ENCODE results near the gene MTFP1.

Gene MTFP1

GRCh38 chr22:30425616-30426387 lies at the start of gene MTFP1:
MTFP1 (plus strand) TSS chr22:30425768; CDS start chr22:30425880, 112 bp downstream.
- no peaks in the 10 kb centered on the region for H3K27me3 Mint-ChIP-seq
- no peaks in the 10 kb centered on the region for H3K9me3 Mint-ChIP-seq
- H3K36me3 Mint-ChIP-seq: peaks cover 7% of the 10 kb centered on the region
- peak within 1 kb of the TSS; percentile 98 for H3K4me3 Mint-ChIP-seq
- H3K4me1 Mint-ChIP-seq: peaks cover 55% of the 10 kb centered on the region
- H3K27ac Mint-ChIP-seq: peak within 1 kb of the TSS; percentile 99

DNA sequence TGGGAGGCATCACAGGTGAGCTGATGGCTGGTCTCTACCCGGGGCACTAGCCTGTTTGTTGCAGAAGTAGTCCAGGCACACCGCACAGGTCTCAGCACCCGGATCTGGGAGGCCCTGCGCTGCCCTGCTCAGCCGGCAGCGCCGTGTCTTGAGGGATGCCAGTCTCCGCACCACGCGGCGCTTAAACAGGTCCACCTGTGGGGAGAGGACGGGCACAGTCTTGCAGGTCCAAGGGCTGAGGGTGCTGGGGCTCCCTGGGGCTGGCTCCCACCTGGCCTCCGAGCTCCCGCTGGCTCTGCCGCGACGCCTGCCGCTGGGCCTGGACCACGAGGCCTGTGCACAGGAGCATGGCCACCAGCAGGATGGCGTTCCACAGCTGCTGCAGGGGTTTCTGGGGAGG lies 45.6 kb upstream of the MTFP1 start:
- Mint-ChIP-seq H3K36me3 (no peaks in the 10 kb centered on the region), H3K27me3 (no peaks in the 10 kb centered on the region), H3K9me3 (no peaks in the 10 kb centered on the region), H3K27ac (no peak overlapping the region), H3K4me1 (no peaks in the 10 kb centered on the region), H3K4me3 (no peak overlapping the region)

GRCh38 chr22:30381264-30381663 lies 44.3 kb upstream of the MTFP1 start:
- Mint-ChIP-seq H3K27me3 (no peaks in the 10 kb centered on the region), H3K36me3 (no peaks in the 10 kb centered on the region), H3K27ac (peak overlapping the region; percentile 30), H3K4me3 (no peak overlapping the region), H3K9me3 (no peaks in the 10 kb centered on the region), H3K4me1 (peaks cover 2% of the 10 kb centered on the region)

GRCh38 chr22:30382340-30382739 lies 43.2 kb upstream of the MTFP1 start:
- H3K4me1 Mint-ChIP-seq: peaks cover 5% of the 10 kb centered on the region
- H3K4me3 Mint-ChIP-seq: no peak overlapping the region
- H3K27me3 Mint-ChIP-seq: no peaks in the 10 kb centered on the region
- no peak overlapping the region for H3K27ac Mint-ChIP-seq
- no peaks in the 10 kb centered on the region for H3K9me3 Mint-ChIP-seq
- no peaks in the 10 kb centered on the region for H3K36me3 Mint-ChIP-seq

DNA sequence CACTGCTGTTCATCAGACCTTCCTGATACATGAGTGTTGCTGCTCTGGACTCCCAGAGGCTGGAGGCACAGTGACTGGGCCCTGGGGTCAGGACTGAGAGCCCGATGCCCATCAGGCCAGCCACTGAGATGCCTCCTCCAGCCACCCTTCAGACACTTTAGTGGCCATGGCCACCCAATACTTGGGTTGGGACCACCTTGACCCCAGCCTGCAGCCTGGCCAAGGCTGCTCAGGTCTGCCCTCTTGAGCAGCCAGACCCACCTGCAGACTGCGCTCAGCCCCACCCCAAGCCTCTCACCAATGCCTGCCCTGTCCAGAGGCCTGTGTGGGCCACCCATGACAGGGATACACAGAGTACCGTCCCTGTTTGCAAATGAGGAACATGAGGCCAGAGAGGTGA lies 42.5 kb upstream of the MTFP1 start:
- H3K27me3 Mint-ChIP-seq: no peaks in the 10 kb centered on the region
- no peaks in the 10 kb centered on the region for H3K9me3 Mint-ChIP-seq
- H3K4me3 Mint-ChIP-seq: no peak overlapping the region
- H3K27ac Mint-ChIP-seq: no peak overlapping the region
- H3K36me3 Mint-ChIP-seq: no peaks in the 10 kb centered on the region
- peaks cover 8% of the 10 kb centered on the region for H3K4me1 Mint-ChIP-seq

- no peak overlapping the region for H3K27ac Mint-ChIP-seq
- H3K9me3 Mint-ChIP-seq: no peaks in the 10 kb centered on the region
- no peaks in the 10 kb centered on the region for H3K27me3 Mint-ChIP-seq
- peak overlapping the region; percentile 61 for H3K4me3 Mint-ChIP-seq
- H3K36me3 Mint-ChIP-seq: no peaks in the 10 kb centered on the region
- H3K4me1 Mint-ChIP-seq: peaks cover 13% of the 10 kb centered on the region
These were observed 39.6 kb upstream of the MTFP1 start for GRCh38 chr22:30385942-30386341.

DNA sequence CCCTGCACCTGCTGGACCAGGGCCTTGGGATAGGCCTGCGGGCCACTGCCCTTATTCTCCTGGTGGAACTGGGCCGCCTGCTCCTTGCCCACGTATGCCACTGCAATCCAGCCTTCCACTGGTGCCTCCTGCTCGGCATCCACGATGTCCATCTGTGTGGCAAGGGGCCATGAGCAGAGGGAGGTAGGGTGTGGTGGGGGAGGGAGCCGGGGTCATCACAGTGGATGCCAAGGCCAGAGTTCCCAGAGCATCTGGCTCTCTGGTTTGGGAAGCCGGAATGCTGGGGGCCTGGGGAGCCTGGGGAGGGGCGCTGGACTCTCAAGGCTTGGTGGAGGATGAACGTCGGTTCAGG lies 39.0 kb upstream of the MTFP1 start:
- no peaks in the 10 kb centered on the region for H3K9me3 Mint-ChIP-seq
- peak overlapping the region; percentile 72 for H3K4me3 Mint-ChIP-seq
- H3K27ac Mint-ChIP-seq: no peak overlapping the region
- no peaks in the 10 kb centered on the region for H3K27me3 Mint-ChIP-seq
- H3K36me3 Mint-ChIP-seq: no peaks in the 10 kb centered on the region
- H3K4me1 Mint-ChIP-seq: peaks cover 19% of the 10 kb centered on the region

DNA sequence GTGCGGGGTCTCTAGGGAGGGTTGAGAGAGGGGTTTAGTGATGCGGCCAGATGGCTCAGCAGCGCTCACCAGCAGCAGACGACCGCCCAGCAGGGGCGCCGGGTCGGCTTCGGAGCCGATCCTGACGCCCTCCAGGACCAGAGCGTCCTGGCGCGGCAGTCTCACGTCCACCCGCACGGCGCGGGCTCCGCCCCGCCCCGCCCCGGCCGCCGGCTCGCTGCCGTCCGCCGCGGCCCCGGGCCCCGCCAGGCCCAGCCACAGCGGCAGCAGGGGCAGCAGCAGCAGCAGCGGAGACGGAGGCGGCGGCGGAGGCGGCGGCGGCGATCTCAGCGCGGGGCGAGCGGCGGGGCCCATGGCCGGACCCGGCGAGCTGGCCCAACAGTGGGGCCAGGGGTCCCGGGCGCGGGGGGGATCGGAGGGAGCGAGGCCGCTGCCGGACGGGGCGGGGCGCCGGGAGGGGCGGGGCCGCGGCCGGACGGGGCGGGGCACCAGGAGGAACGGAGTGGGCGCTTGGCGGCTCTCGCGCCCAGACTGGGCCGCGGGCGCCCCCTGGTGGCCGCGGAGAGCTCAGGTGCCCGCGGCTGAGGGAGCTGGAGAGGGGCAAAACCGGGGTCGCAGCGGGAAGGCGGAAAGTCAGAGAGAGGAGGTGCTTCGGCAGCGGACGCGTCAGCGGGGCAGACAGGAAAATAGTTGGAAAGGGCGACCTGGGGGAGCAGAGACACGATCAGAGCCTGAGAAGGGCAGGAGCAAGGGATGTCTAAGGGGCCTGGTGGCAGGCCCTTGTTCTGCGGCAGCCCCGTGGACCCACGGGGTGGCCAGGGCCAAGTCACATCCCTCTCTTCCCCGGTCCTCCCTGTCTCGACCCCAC lies 38.4 kb upstream of the MTFP1 start, which contains the start of gene RNF215:
TSS of gene RNF215 (minus strand) at position 452 of the 868 bp plus-strand sequence. CDS start at position 354, 98 bp downstream.
- peak within 1 kb of the TSS; percentile 92 for H3K27ac Mint-ChIP-seq
- H3K4me1 Mint-ChIP-seq: peaks cover 25% of the 10 kb centered on the region
- no peaks in the 10 kb centered on the region for H3K36me3 Mint-ChIP-seq
- H3K4me3 Mint-ChIP-seq: peak within 1 kb of the TSS; percentile 72
- H3K9me3 Mint-ChIP-seq: no peaks in the 10 kb centered on the region
- H3K27me3 Mint-ChIP-seq: no peaks in the 10 kb centered on the region

GRCh38 chr22:30390974-30391691 lies 34.4 kb upstream of the MTFP1 start:
- H3K36me3 Mint-ChIP-seq: no peaks in the 10 kb centered on the region
- peaks cover 48% of the 10 kb centered on the region for H3K4me1 Mint-ChIP-seq
- H3K27ac Mint-ChIP-seq: peak overlapping the region; percentile 96
- H3K9me3 Mint-ChIP-seq: no peaks in the 10 kb centered on the region
- H3K27me3 Mint-ChIP-seq: no peaks in the 10 kb centered on the region
- peak overlapping the region; percentile 11 for H3K4me3 Mint-ChIP-seq

DNA sequence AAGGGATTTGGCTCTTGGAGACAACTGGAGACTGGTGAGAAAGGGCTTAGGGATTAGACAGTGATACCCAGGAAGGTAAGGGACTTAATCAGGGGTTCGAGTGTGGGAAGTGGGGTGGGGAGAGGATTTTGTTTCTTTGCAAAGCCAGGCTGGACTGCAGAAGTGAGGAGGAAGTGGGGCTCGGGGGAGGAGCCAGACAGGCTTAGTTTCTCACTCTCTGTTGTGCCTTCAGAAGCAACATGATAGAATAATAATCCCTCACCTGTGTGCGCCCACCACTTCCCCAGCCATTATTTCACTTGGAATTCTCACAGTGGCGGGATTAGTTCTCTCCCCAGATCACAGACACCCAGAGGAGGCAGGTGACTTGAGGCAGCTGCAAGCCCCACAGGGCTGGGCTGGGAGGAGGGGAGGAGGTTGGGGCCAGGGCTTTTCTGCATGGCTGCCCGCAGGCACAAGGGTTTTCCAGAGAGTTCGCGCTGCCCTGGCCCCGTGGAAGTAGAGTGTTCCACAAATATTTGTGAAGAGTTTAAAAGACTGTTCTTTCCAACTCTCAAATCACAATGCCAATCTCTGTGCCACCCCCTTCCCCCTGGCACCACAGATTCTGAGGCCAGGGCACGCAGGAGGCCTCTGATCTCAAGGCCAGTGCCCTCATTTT lies 32.8 kb upstream of the MTFP1 start:
- peaks cover 50% of the 10 kb centered on the region for H3K4me1 Mint-ChIP-seq
- H3K9me3 Mint-ChIP-seq: no peaks in the 10 kb centered on the region
- no peak overlapping the region for H3K27ac Mint-ChIP-seq
- no peaks in the 10 kb centered on the region for H3K36me3 Mint-ChIP-seq
- H3K27me3 Mint-ChIP-seq: no peaks in the 10 kb centered on the region
- H3K4me3 Mint-ChIP-seq: no peak overlapping the region

DNA sequence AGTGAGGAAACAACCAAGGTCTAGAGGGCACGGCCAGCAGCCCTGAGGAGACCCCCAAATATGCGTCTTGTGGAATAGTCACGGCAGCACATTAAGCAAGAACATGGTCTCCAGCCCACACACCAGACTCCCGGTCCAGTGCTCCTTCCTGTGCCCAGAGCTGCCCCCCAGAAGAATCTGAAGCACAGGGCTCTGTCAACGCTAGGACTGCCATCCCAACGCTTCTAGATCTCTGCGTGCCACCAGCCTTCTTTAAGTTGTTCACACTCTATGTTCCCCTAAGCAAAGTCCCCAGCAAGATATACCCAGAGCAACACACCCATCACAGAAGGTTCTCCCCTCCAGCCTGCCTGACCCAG lies 32.3 kb upstream of the MTFP1 start:
- Mint-ChIP-seq H3K36me3 (no peaks in the 10 kb centered on the region), H3K27me3 (no peaks in the 10 kb centered on the region), H3K4me1 (peaks cover 55% of the 10 kb centered on the region), H3K4me3 (no peak overlapping the region), H3K9me3 (no peaks in the 10 kb centered on the region), H3K27ac (no peak overlapping the region)

DNA sequence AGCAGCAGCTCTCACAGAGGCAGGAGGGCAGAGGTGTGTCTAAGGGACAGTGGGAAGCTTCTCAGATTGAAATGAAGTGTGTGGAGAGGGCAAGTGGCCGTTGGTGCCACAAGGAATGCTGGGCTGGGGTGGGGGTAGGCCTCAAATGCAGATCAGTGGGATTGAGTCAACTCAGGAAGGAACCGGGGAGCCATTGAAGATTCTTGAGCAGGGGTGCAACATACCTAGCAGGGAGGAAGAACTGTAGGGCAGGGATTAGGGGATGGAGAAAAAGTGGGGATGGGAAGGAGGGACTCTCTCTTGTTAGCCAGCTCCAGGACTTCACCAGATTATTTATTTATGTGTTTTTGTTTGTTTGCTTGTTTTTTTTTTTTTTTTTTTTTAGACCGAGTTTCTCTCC lies 31.7 kb upstream of the MTFP1 start:
- peak overlapping the region; percentile 8 for H3K27ac Mint-ChIP-seq

GRCh38 chr22:30396871-30397655 lies 28.5 kb upstream of the MTFP1 start, which contains the start of gene SEC14L2:
SEC14L2 (plus strand) TSS chr22:30397018; CDS start chr22:30397117, 99 bp downstream.
- Mint-ChIP-seq H3K27ac (peak within 1 kb of the TSS; percentile 78), H3K9me3 (no peaks in the 10 kb centered on the region), H3K36me3 (peaks cover 2% of the 10 kb centered on the region), H3K4me1 (peaks cover 55% of the 10 kb centered on the region), H3K4me3 (peak within 1 kb of the TSS; percentile 90), H3K27me3 (no peaks in the 10 kb centered on the region)

More for the DNA sequence above, 31.7 kb upstream of the MTFP1 start:
- Mint-ChIP-seq H3K9me3 (no peaks in the 10 kb centered on the region), H3K4me1 (peaks cover 61% of the 10 kb centered on the region), H3K27me3 (no peaks in the 10 kb centered on the region), H3K4me3 (no peak overlapping the region), H3K36me3 (no peaks in the 10 kb centered on the region)
